A673 (cell line): Measurements from ENCODE around the gene TUBB4A.

Experiments used
- EZH2 ChIP-seq: fragments of 200-600 bp; sonication (generic); IDR thresholded peaks from 2 replicates; pipeline ENCODE4 v1.6.1; 2017; ENCODE audit warnings: borderline replicate concordance, low read depth, mild to moderate bottlenecking, mixed read lengths, antibody characterized with exemption, low read length; ENCODE audit not compliant: poor library complexity, severe bottlenecking
- TF ChIP-seq, protein P1 (sequence below): fragments of 300-800, 200-600 bp; sonication (generic); conservative IDR thresholded peaks from 2 replicates; pipeline ENCODE4 v1.5.1; 2017; ENCODE audit warnings: low read depth, mild to moderate bottlenecking, antibody characterized with exemption, low read length, moderate library complexity, mixed read lengths

DNA sequence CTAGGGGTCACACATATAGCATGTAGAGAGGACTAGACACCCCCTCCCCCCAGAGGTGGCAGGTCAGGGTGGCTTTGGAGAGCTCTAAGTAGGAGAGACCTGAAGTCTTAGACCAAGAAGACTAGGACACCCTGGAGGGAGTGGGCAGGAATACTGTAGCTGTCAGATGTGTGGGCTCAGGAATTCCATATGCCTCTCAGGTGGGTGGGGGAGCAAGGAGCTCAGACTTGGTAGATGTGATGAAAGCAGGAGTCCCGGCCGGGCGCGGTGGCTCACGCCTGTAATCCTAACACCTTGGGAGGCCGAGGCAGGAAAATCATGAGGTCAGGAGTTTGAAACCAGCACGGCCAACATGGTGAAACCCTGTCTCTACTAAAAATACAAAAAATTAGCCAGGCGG is 36.4 kb downstream of the TUBB4A start:
- TF ChIP-seq, protein P1, sequence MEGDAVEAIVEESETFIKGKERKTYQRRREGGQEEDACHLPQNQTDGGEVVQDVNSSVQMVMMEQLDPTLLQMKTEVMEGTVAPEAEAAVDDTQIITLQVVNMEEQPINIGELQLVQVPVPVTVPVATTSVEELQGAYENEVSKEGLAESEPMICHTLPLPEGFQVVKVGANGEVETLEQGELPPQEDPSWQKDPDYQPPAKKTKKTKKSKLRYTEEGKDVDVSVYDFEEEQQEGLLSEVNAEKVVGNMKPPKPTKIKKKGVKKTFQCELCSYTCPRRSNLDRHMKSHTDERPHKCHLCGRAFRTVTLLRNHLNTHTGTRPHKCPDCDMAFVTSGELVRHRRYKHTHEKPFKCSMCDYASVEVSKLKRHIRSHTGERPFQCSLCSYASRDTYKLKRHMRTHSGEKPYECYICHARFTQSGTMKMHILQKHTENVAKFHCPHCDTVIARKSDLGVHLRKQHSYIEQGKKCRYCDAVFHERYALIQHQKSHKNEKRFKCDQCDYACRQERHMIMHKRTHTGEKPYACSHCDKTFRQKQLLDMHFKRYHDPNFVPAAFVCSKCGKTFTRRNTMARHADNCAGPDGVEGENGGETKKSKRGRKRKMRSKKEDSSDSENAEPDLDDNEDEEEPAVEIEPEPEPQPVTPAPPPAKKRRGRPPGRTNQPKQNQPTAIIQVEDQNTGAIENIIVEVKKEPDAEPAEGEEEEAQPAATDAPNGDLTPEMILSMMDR = no peak
- TF ChIP-seq EZH2 = no peak
